ENCODE data around the gene OR51A2.
"Not testable (repeated sequence)": the region's sequence is repeated elsewhere in the genome, so short reads cannot be mapped to it uniquely, and the experiment has no call there.

Gene OR51A2

GRCh38 chr11:4955613-4956012 lies at the start of gene OR51A2:
OR51A2 (minus strand) TSS chr11:4955713; CDS start chr11:4955713, 0 bp downstream.
- DNase-seq, result not testable (repeated sequence)

GRCh38 chr11:5004424-5005274 lies 49.1 kb upstream of the OR51A2 start:
- DNase-seq, result peak; percentile 48

- DNase-seq, result no peak
These were observed 39.0 kb upstream of the OR51A2 start, which contains the start of gene OR51L1 for GRCh38 chr11:4994551-4994950. OR51L1 (plus strand) TSS chr11:4994851; CDS start chr11:4998983, 4,132 bp downstream.

- DNase-seq, result no peak
These were observed 35.5 kb upstream of the OR51A2 start for GRCh38 chr11:4991060-4991459.

GRCh38 chr11:4983841-4984240 lies 28.3 kb upstream of the OR51A2 start:
- no peak for DNase-seq

GRCh38 chr11:4982678-4983077 lies 27.2 kb upstream of the OR51A2 start:
- DNase-seq, result no peak

- no peak for DNase-seq
These were observed 23.5 kb upstream of the OR51A2 start for GRCh38 chr11:4979036-4979435.

GRCh38 chr11:4975436-4975835 lies 19.9 kb upstream of the OR51A2 start:
- no peak for DNase-seq

GRCh38 chr11:4962816-4963215 lies 7.3 kb upstream of the OR51A2 start:
- no peak for DNase-seq

GRCh38 chr11:4960877-4961276 lies 5.4 kb upstream of the OR51A2 start:
- DNase-seq, result no peak

GRCh38 chr11:4957396-4957795 lies 1.9 kb upstream of the OR51A2 start:
- no peak for DNase-seq

- DNase-seq, result no peak
These were observed 8.0 kb downstream of the OR51A2 start, which contains the start of gene OR51A4 for GRCh38 chr11:4947505-4947904. OR51A4 (minus strand) TSS chr11:4947605; CDS start chr11:4947100, 505 bp downstream.

GRCh38 chr11:4936745-4937144 lies 18.8 kb downstream of the OR51A2 start:
- DNase-seq, result no peak

GRCh38 chr11:4932751-4933150 lies 22.8 kb downstream of the OR51A2 start:
- DNase-seq, result no peak

- no peak for DNase-seq
These were observed 28.9 kb downstream of the OR51A2 start for GRCh38 chr11:4926608-4927007.

- no peak for DNase-seq
These were observed 31.3 kb downstream of the OR51A2 start, which contains the start of gene OR51G1 for GRCh38 chr11:4924239-4924638. OR51G1 (minus strand) TSS chr11:4924339; CDS start chr11:4924339, 0 bp downstream.

- no peak for DNase-seq
These were observed 33.2 kb downstream of the OR51A2 start for GRCh38 chr11:4922304-4922703.

- no peak for DNase-seq
These were observed 33.7 kb downstream of the OR51A2 start for GRCh38 chr11:4921796-4922195.

- DNase-seq, result no peak
These were observed 36.3 kb downstream of the OR51A2 start, which contains the start of gene OR51G2 for GRCh38 chr11:4919250-4919649. OR51G2 (minus strand) TSS chr11:4919350; CDS start chr11:4915663, 3,687 bp downstream.

- DNase-seq, result no peak
These were observed 38.9 kb downstream of the OR51A2 start for GRCh38 chr11:4916581-4916980.

Data from fibroblast of skin of right biceps (primary cell).